ENCODE data around the gene CBFA2T2.

GRCh38 chr20:33640287-33640686 is 150.4 kb downstream of the CBFA2T2 start:
- no peak for TF ChIP-seq CTCF (IDR thresholded peaks at IDR 0.05)
- no peak for TF ChIP-seq POLR2A (IDR thresholded peaks at IDR 0.05)

Measured in lower leg skin (tissue), 3 donors.